PC-9 (cell line): ENCODE measurements around the gene PPM1F. TPM values are rescaled to one million over a fixed set of nuclear protein-coding genes. Genes with fewer than 3 reads are reported as not detected.

Experiments used
- BruUV-seq: library from RNA; stranded (reverse); fragments of 400-500 nt; replicated peaks from 2 replicates; lab custom pipeline; 2021; lab: Mats Ljungman, UMichigan
- CTCF ChIA-PET: fragments of 300-600 bp; sonication (Branson Sonifier 250); formaldehyde crosslinking; loops from one replicate; lab custom pipeline; 2022; ENCODE audit warnings: antibody characterized with exemption; lab: Charles Lee
- POLR2A ChIA-PET: fragments of 300-600 bp; sonication (Branson Sonifier 250); formaldehyde crosslinking; loops from one replicate; lab custom pipeline; 2022; ENCODE audit warnings: antibody characterized with exemption; ENCODE audit not compliant: unreplicated experiment; lab: Charles Lee
- DNase-seq, 2 experiments: peaks; one replicate each; pipeline versions ENCODE4 v3.0.0 to v3.0.0-alpha.2; 2015 to 2022; ENCODE audit warnings: mixed read lengths in 1 of 2
- H2AFZ ChIP-seq: fragments of 200-600 bp; sonication (generic); 2 replicates; pipeline ENCODE4 v1.8.1; 2017; ENCODE audit warnings: antibody characterized with exemption
- H3F3A ChIP-seq: fragments of 200-600 bp; sonication (generic); 2 replicates; pipeline ENCODE4 v1.8.1; 2017; ENCODE audit warnings: antibody characterized with exemption, mild to moderate bottlenecking, low read depth; ENCODE audit not compliant: insufficient read depth
- H3K27ac ChIP-seq: fragments of 200-600 bp; sonication (generic); 2 replicates; pipeline ENCODE4 v1.6.1; 2016; ENCODE audit warnings: mixed run types
- H3K27me3 ChIP-seq: fragments of 200-600 bp; sonication (generic); 2 replicates; pipeline ENCODE4 v1.6.1; 2016; ENCODE audit warnings: low read depth, mixed run types; ENCODE audit not compliant: insufficient read depth
- H3K36me3 ChIP-seq: fragments of 200-600 bp; sonication (generic); 2 replicates; pipeline ENCODE4 v1.6.1; 2016; ENCODE audit warnings: low read depth, mixed run types
- H3K4me1 ChIP-seq: fragments of 200-600 bp; sonication (generic); replicated peaks from 2 replicates; pipeline ENCODE4 v1.6.1; 2016; ENCODE audit warnings: mixed run types; ENCODE audit not compliant: insufficient read depth
- H3K4me2 ChIP-seq: fragments of 200-600 bp; sonication (generic); 2 replicates; pipeline ENCODE4 v1.6.1; 2017; ENCODE audit warnings: mixed run types
- H3K4me3 ChIP-seq: fragments of 200-600 bp; sonication (generic); 2 replicates; pipeline ENCODE4 v1.6.1; 2016; ENCODE audit warnings: mixed run types
- H3K79me2 ChIP-seq: fragments of 200-600 bp; sonication (generic); 2 replicates; pipeline ENCODE4 v1.6.1; 2017; ENCODE audit warnings: low read depth, mixed run types
- H3K9me2 ChIP-seq: fragments of 200-600 bp; sonication (generic); 2 replicates; pipeline ENCODE4 v1.8.1; 2017; ENCODE audit warnings: mild to moderate bottlenecking; ENCODE audit not compliant: insufficient read depth
- H3K9me3 ChIP-seq: fragments of 200-600 bp; sonication (generic); 2 replicates; pipeline ENCODE4 v1.8.1; 2016; ENCODE audit warnings: low read depth; ENCODE audit not compliant: insufficient read depth
- H4K20me1 ChIP-seq: fragments of 200-600 bp; sonication (generic); 2 replicates; pipeline ENCODE4 v1.8.1; 2017; ENCODE audit not compliant: insufficient read depth
- CTCF ChIP-seq: fragments of 200-600 bp; sonication (generic); conservative IDR thresholded peaks from 2 replicates; pipeline ENCODE4 v1.6.1; 2017; ENCODE audit warnings: mixed run types, antibody characterized with exemption, mild to moderate bottlenecking, moderate library complexity
- EZH2 ChIP-seq: fragments of 200-600 bp; sonication (generic); IDR thresholded peaks from 2 replicates; pipeline ENCODE4 v1.8.0; 2017; ENCODE audit warnings: antibody characterized with exemption, low read depth
- intact Hi-C: fragments of 100-400 bp; cut with micrococcal nuclease; formaldehyde crosslinking; loops from one replicate; pipeline ENCODE4 v1.10.0; 2022; ENCODE audit not compliant: unreplicated experiment
- total RNA-seq: library from RNA; stranded (reverse); gene quantifications from 2 replicates; pipeline ENCODE4 v1.2.3, GENCODE V29; 2021

PPM1F gene
- total RNA-seq, 1 experiment from 2014 or later = 20.6 TPM

GRCh38 chr22:21965762-21966288 is 13.2 kb upstream of the PPM1F start:
- Histone ChIP-seq H3F3A (no peaks in the 10 kb centered on the region), H2AFZ (no peak overlapping the region), H3K4me1 (no peaks in the 10 kb centered on the region), H3K79me2 (no peaks in the 10 kb centered on the region), H3K9me2 (no peaks in the 10 kb centered on the region), H3K9me3 (no peaks in the 10 kb centered on the region), H3K4me3 (no peak overlapping the region), H3K27ac (no peak overlapping the region), H3K4me2 (no peak overlapping the region), H4K20me1 (no peaks in the 10 kb centered on the region), H3K36me3 (no peaks in the 10 kb centered on the region), H3K27me3 (no peaks in the 10 kb centered on the region)
- CTCF ChIA-PET = no interaction called here
- intact Hi-C loops = no loop called here
- POLR2A ChIA-PET = no interaction called here
- no peak for DNase-seq
- TF ChIP-seq CTCF = no peak
- no peak for TF ChIP-seq EZH2
- no TSS peak for BruUV-seq

GRCh38 chr22:21964918-21965484 is 12.4 kb upstream of the PPM1F start:
- no peaks in the 10 kb centered on the region for H3K4me1 ChIP-seq
- no peak overlapping the region for H3K4me3 ChIP-seq
- H3K79me2 ChIP-seq = no peaks in the 10 kb centered on the region
- H3F3A ChIP-seq = no peaks in the 10 kb centered on the region
- BruUV-seq = no TSS peak
- no peak overlapping the region for H2AFZ ChIP-seq
- ChIA-PET CTCF (no interaction called here), POLR2A (no interaction called here)
- no peak overlapping the region for H3K4me2 ChIP-seq
- no peaks in the 10 kb centered on the region for H3K9me3 ChIP-seq
- TF ChIP-seq EZH2 = no peak
- intact Hi-C loops = no loop called here
- H3K36me3 ChIP-seq = no peaks in the 10 kb centered on the region
- no peaks in the 10 kb centered on the region for H3K9me2 ChIP-seq
- H3K27me3 ChIP-seq = no peaks in the 10 kb centered on the region
- H4K20me1 ChIP-seq = no peaks in the 10 kb centered on the region
- H3K27ac ChIP-seq = no peak overlapping the region
- no peak for DNase-seq

GRCh38 chr22:21964234-21964633 is 11.6 kb upstream of the PPM1F start:
- Histone ChIP-seq H2AFZ (no peak overlapping the region), H3K79me2 (no peaks in the 10 kb centered on the region), H3K9me2 (no peaks in the 10 kb centered on the region), H3F3A (no peaks in the 10 kb centered on the region), H3K27ac (no peak overlapping the region), H4K20me1 (no peaks in the 10 kb centered on the region), H3K4me2 (no peak overlapping the region), H3K4me3 (no peak overlapping the region), H3K27me3 (no peaks in the 10 kb centered on the region), H3K9me3 (no peaks in the 10 kb centered on the region), H3K4me1 (no peaks in the 10 kb centered on the region), H3K36me3 (no peaks in the 10 kb centered on the region)
- TF ChIP-seq CTCF (no peak), EZH2 (no peak)
- intact Hi-C loops = no loop called here
- no peak for DNase-seq
- no TSS peak for BruUV-seq
- ChIA-PET POLR2A (no interaction called here), CTCF (no interaction called here)

- no peak overlapping the region for H3K4me2 ChIP-seq
- no peaks in the 10 kb centered on the region for H3F3A ChIP-seq
- H3K79me2 ChIP-seq = no peaks in the 10 kb centered on the region
- TF ChIP-seq EZH2 (no peak), CTCF (no peak)
- BruUV-seq = no TSS peak
- POLR2A ChIA-PET = no interaction called here
- no peaks in the 10 kb centered on the region for H3K27me3 ChIP-seq
- intact Hi-C loops = no loop called here
- CTCF ChIA-PET = no interaction called here
- H3K4me1 ChIP-seq = no peaks in the 10 kb centered on the region
- H3K27ac ChIP-seq = no peak overlapping the region
- no peak for DNase-seq
- H3K36me3 ChIP-seq = no peaks in the 10 kb centered on the region
- H3K9me3 ChIP-seq = no peaks in the 10 kb centered on the region
- H4K20me1 ChIP-seq = no peaks in the 10 kb centered on the region
- no peaks in the 10 kb centered on the region for H3K9me2 ChIP-seq
- no peak overlapping the region for H3K4me3 ChIP-seq
- no peak overlapping the region for H2AFZ ChIP-seq
Observed at GRCh38 chr22:21963790-21964211, 11.2 kb upstream of the PPM1F start.
